ENCODE measurements around the gene NPR2.

The NPR2 gene

GRCh38 chr9:35834260-35835215 lies 43.1 kb downstream of the NPR2 start:
- no peak for DNase-seq

- no peak for DNase-seq
Measured at GRCh38 chr9:35835216-35835632, 43.8 kb downstream of the NPR2 start.

GRCh38 chr9:35835766-35836165 lies 44.4 kb downstream of the NPR2 start:
- DNase-seq: no peak

- no peak for DNase-seq
Measured at GRCh38 chr9:35836595-35836994, 45.2 kb downstream of the NPR2 start.

GRCh38 chr9:35839926-35840325 lies 48.5 kb downstream of the NPR2 start:
- DNase-seq: no peak

- no peak for DNase-seq
Measured at GRCh38 chr9:35840881-35841644, 49.7 kb downstream of the NPR2 start.

- DNase-seq: no peak
Measured at GRCh38 chr9:35841645-35841900, 50.2 kb downstream of the NPR2 start.

GRCh38 chr9:35842020-35842745 lies 50.8 kb downstream of the NPR2 start:
- DNase-seq: no peak

GRCh38 chr9:35842795-35843194 lies 51.4 kb downstream of the NPR2 start:
- no peak for DNase-seq

GRCh38 chr9:35844628-35845270 lies 53.4 kb downstream of the NPR2 start:
- DNase-seq: peak; percentile 16 to 24

GRCh38 chr9:35845824-35846771 lies 54.7 kb downstream of the NPR2 start:
- no peak for DNase-seq

GRCh38 chr9:35847792-35848572 lies 56.6 kb downstream of the NPR2 start:
- DNase-seq: no peak

- DNase-seq: no peak
Measured at GRCh38 chr9:35852267-35852815, 61.0 kb downstream of the NPR2 start.

- no peak for DNase-seq
Measured at GRCh38 chr9:35852876-35853865, 61.8 kb downstream of the NPR2 start.

- no peak for DNase-seq
Measured at GRCh38 chr9:35854091-35854762, 62.8 kb downstream of the NPR2 start.

GRCh38 chr9:35856206-35856605 lies 64.8 kb downstream of the NPR2 start:
- DNase-seq: no peak

- DNase-seq: no peak
Measured at GRCh38 chr9:35856882-35857281, 65.5 kb downstream of the NPR2 start.

GRCh38 chr9:35858458-35858857 lies 67.1 kb downstream of the NPR2 start:
- no peak for DNase-seq
